AG04449 (cell line): ENCODE data around the gene MICAL3.

Experiments used
- CTCF ChIA-PET: fragments of 350-600 bp; formaldehyde crosslinking; extraction: SDS; loops from one replicate; lab custom pipeline; 2021; ENCODE audit warnings: antibody characterized with exemption; lab: Yijun Ruan, JAX
- POLR2A ChIA-PET: fragments of 400-600, 350-600 bp; formaldehyde crosslinking; extraction: SDS; loops from one replicate; lab custom pipeline; 2020; ENCODE audit warnings: antibody characterized with exemption, inconsistent platforms; lab: Yijun Ruan, JAX
- DNase-seq: peaks from one replicate; pipeline ENCODE4 v3.0.0-alpha.2; 2010; ENCODE audit warnings: low read depth, low spot score
- H3K4me3 ChIP-seq: 2 replicates; pipeline ENCODE4 v1.5.1; 2011; ENCODE audit warnings: low read depth, mild to moderate bottlenecking, control low read depth, low read length
- CTCF ChIP-seq: IDR thresholded peaks from one replicate; pipeline ENCODE4 v1.5.1; 2011; ENCODE audit warnings: mild to moderate bottlenecking, moderate library complexity, low read length, control low read depth, inconsistent platforms; ENCODE audit not compliant: insufficient read depth; ENCODE audit errors: missing control alignments

The MICAL3 gene

GRCh38 chr22:17802822-17803221, 221.5 kb downstream of the MICAL3 start:
- POLR2A ChIA-PET, result no interaction called here
- CTCF ChIA-PET, result interaction anchor here (0.9 to 1.2 kb wide), 4 partner anchors 27 to 244 kb away, joined by 3 to 5 read pairs (median 4); no protein-coding TSS in a partner anchor

GRCh38 chr22:17802411-17802810, 221.9 kb downstream of the MICAL3 start:
- POLR2A ChIA-PET, result no interaction called here
- no peak overlapping the region for H3K4me3 ChIP-seq
- no peak for DNase-seq
- no peak for TF ChIP-seq CTCF
- CTCF ChIA-PET, result interaction anchor here (0.9 to 1.2 kb wide), 3 partner anchors 28 to 61 kb away, joined by 3 to 5 read pairs (median 3); no protein-coding TSS in a partner anchor

More at GRCh38 chr22:17802822-17803221, 221.5 kb downstream of the MICAL3 start:
- no peak for TF ChIP-seq CTCF
- no peak for DNase-seq
- no peak overlapping the region for H3K4me3 ChIP-seq

- POLR2A ChIA-PET, result no interaction called here
- TF ChIP-seq CTCF, result no peak
- CTCF ChIA-PET, result interaction anchor here (0.6 to 2.0 kb wide), 4 partner anchors 9 to 240 kb away, joined by 3 to 6 read pairs (median 4); no protein-coding TSS in a partner anchor
- no peak overlapping the region for H3K4me3 ChIP-seq
- DNase-seq, result no peak
Observed at GRCh38 chr22:17797721-17798559, 226.4 kb downstream of the MICAL3 start.

GRCh38 chr22:17796695-17797094, 227.7 kb downstream of the MICAL3 start:
- no peak for TF ChIP-seq CTCF
- CTCF ChIA-PET, result interaction anchor here (0.8 to 2.0 kb wide), 2 partner anchors 11 to 280 kb away, joined by 3 to 6 read pairs; no protein-coding TSS in a partner anchor
- no peak overlapping the region for H3K4me3 ChIP-seq
- POLR2A ChIA-PET, result no interaction called here
- no peak for DNase-seq

- CTCF ChIA-PET, result interaction anchor here (2.0 kb wide), 1 partner anchor 10 kb away, joined by 6 read pairs; no protein-coding TSS in a partner anchor
Observed at GRCh38 chr22:17795661-17796548, 228.5 kb downstream of the MICAL3 start.

More at GRCh38 chr22:17795661-17796548, 228.5 kb downstream of the MICAL3 start:
- POLR2A ChIA-PET, result no interaction called here
- no peak overlapping the region for H3K4me3 ChIP-seq
- no peak for DNase-seq
- no peak for TF ChIP-seq CTCF
